Kidney (tissue), 14 donors: ENCODE results near the gene CLRN3. TPM values are rescaled to one million over a fixed set of nuclear protein-coding genes. Genes with fewer than 3 reads are reported as not detected.

Source experiments
- DNase-seq, 5 donors: peaks; one replicate each; pipeline ENCODE4 v3.0.0-alpha.2; 2013 to 2020
- FAIRE-seq: peaks from 2 replicates; lab custom pipeline; 2012; peaks lifted over from hg19 to GRCh38; lab: Jason Lieb, UNC
- H3K27ac ChIP-seq, 2 donors: one replicate each; pipeline ENCODE4 v1.7.0; 2013; ENCODE audit warnings: low read depth in 2 of 2, low read length in 2 of 2, inconsistent platforms in 1 of 2
- H3K27me3 ChIP-seq: one replicate; pipeline ENCODE4 v1.7.1; 2013; ENCODE audit warnings: low read length, inconsistent platforms; ENCODE audit not compliant: control insufficient read depth, insufficient read depth
- H3K36me3 ChIP-seq, 3 donors: one replicate each; pipeline versions ENCODE4 v1.7.0 to v1.7.1; 2013; ENCODE audit warnings: low read length in 3 of 3, control low read depth in 1 of 3, inconsistent platforms in 1 of 3; ENCODE audit not compliant: insufficient read depth in 3 of 3, control insufficient read depth in 2 of 3
- H3K4me1 ChIP-seq, 3 donors: one replicate each; pipeline versions ENCODE4 v1.7.0 to v1.7.1; 2013; ENCODE audit warnings: low read length in 3 of 3, inconsistent platforms in 1 of 3, low read depth in 1 of 3; ENCODE audit not compliant: control insufficient read depth in 2 of 3, insufficient read depth in 2 of 3
- H3K4me3 ChIP-seq, 3 donors: one replicate each; pipeline versions ENCODE4 v1.7.0 to v1.8.1; 2013; ENCODE audit warnings: low read length in 3 of 3, control low read depth in 1 of 3, inconsistent platforms in 1 of 3
- H3K9ac ChIP-seq, 3 donors: one replicate each; pipeline versions ENCODE4 v1.7.0 to v1.7.1; 2013; ENCODE audit warnings: low read length in 3 of 3, control low read depth in 1 of 3, inconsistent platforms in 1 of 3
- H3K9me3 ChIP-seq, 3 donors: one replicate each; pipeline versions ENCODE4 v1.7.0 to v1.7.1; 2013; ENCODE audit warnings: low read length in 3 of 3, control low read depth in 1 of 3, inconsistent platforms in 1 of 3; ENCODE audit not compliant: control insufficient read depth in 2 of 3, insufficient read depth in 1 of 3
- CTCF ChIP-seq: IDR thresholded peaks from 3 replicates; pipeline ENCODE4 v1.5.1; 2012; ENCODE audit warnings: mild to moderate bottlenecking, moderate library complexity, borderline replicate concordance; ENCODE audit not compliant: insufficient read depth; ENCODE audit errors: extremely low read depth
- intact Hi-C: fragments of 100-400 bp; cut with DNase I; formaldehyde crosslinking; loops from one replicate; pipeline ENCODE4 v1.11.1; 2022
- polyA plus RNA-seq: library from polyadenylated mRNA; stranded (reverse); fragments of 350-450 nt; fragmentation: Illumina TruSeq; extraction: RNeasy Lipid Tissue Mini Kit (QIAGEN cat#74804); gene quantifications from one replicate; pipeline ENCODE4 v1.2.3, GENCODE V29; 2014; ENCODE audit warnings: low read depth, low replicate concordance; ENCODE audit not compliant: insufficient read depth
- total RNA-seq: library from RNA; stranded (reverse); fragmentation: NEBNext Ultra II Directional; extraction: Animal tissue kit (Norgen Biotek cat#: 25700); gene quantifications from one replicate; pipeline ENCODE4 v1.2.1, GENCODE V29; 2021
- donor health status: control.
- donor health status: control.
- donor health status: control.
- donor health status: control.
- donor health status: control.
- donor health status: DM: yes; HTN: yes; CAD: no.
- donor health status: Normal renal cell carcinoma (clear cell type).

The CLRN3 gene
- total and polyA plus RNA-seq, 2 donors from 2014 or later = 9.4 to 42.1 TPM

GRCh38 chr10:127855976-127856375, 36.8 kb downstream of the CLRN3 start:
- no peak for TF ChIP-seq CTCF
- Histone ChIP-seq H3K27me3 (no peaks in the 10 kb centered on the region), H3K4me1 (no peaks in the 10 kb centered on the region), H3K27ac (no peak overlapping the region), H3K9ac (no peak overlapping the region), H3K4me3 (no peak overlapping the region), H3K9me3 (no peaks in the 10 kb centered on the region), H3K36me3 (no peaks in the 10 kb centered on the region)
- no peak for FAIRE-seq
- intact Hi-C loops = loop anchor here (5.0 kb wide), 1 partner anchor 139 kb away; no protein-coding TSS in a partner anchor
- peak in 1 of 5 donors; percentile 57 for DNase-seq

DNA sequence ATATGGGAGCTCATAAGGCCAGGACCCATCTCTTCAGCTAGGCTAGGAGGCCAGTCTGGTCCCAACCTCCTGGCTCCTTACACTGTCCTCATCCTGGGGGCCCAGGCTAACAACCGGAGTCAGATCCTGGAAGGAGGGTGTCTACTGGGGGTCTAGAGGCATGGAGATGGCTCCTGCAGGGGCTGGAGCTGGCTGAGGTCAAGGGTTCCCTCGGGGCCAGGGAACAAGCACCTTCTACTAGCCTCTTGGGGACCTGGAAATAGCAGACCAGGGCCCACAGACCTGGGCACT, 37.2 kb downstream of the CLRN3 start:
- Histone ChIP-seq H3K27me3 (no peaks in the 10 kb centered on the region), H3K27ac (no peak overlapping the region), H3K4me1 (no peaks in the 10 kb centered on the region), H3K9me3 (no peaks in the 10 kb centered on the region), H3K9ac (no peak overlapping the region), H3K4me3 (no peak overlapping the region), H3K36me3 (no peaks in the 10 kb centered on the region)
- no peak for DNase-seq
- FAIRE-seq = no peak
- no peak for TF ChIP-seq CTCF
- intact Hi-C loops = loop anchor here (5.0 kb wide), 1 partner anchor 138 kb away; no protein-coding TSS in a partner anchor

- no peak for TF ChIP-seq CTCF
- no peaks in the 10 kb centered on the region for H3K9me3 ChIP-seq
- H3K9ac ChIP-seq = no peak overlapping the region
- no peaks in the 10 kb centered on the region for H3K4me1 ChIP-seq
- no peak for DNase-seq
- no peak overlapping the region for H3K27ac ChIP-seq
- no peak overlapping the region for H3K4me3 ChIP-seq
- H3K27me3 ChIP-seq = no peaks in the 10 kb centered on the region
- no peaks in the 10 kb centered on the region for H3K36me3 ChIP-seq
- FAIRE-seq = no peak
- intact Hi-C loops = loop anchor here (5.0 kb wide), 1 partner anchor 138 kb away; no protein-coding TSS in a partner anchor
Measured at GRCh38 chr10:127854769-127855590, 37.8 kb downstream of the CLRN3 start.
